GM18502 (cell line): Measurements from ENCODE around the gene CCDC57.

Experiments used
- ATAC-seq: cut with Tn5 transposase; IDR thresholded peaks from one replicate; pipeline ENCODE4 v1.9.1; 2021; ENCODE audit warnings: mild to moderate bottlenecking; ENCODE audit not compliant: unreplicated experiment, poor library complexity

CCDC57 gene

GRCh38 chr17:82246365-82247181 lies 33.9 kb upstream of the CCDC57 start:
- ATAC-seq: no peak

- ATAC-seq: no peak
Observed at GRCh38 chr17:82246040-82246364, 33.4 kb upstream of the CCDC57 start.

GRCh38 chr17:82245134-82246039 lies 32.7 kb upstream of the CCDC57 start:
- no peak for ATAC-seq

GRCh38 chr17:82244413-82245133 lies 31.9 kb upstream of the CCDC57 start:
- no peak for ATAC-seq

GRCh38 chr17:82243648-82244412 lies 31.2 kb upstream of the CCDC57 start:
- no peak for ATAC-seq

GRCh38 chr17:82242977-82243647 lies 30.5 kb upstream of the CCDC57 start:
- no peak for ATAC-seq

GRCh38 chr17:82242698-82242976 lies 30.0 kb upstream of the CCDC57 start:
- no peak for ATAC-seq

- no peak for ATAC-seq
Observed at GRCh38 chr17:82241926-82242697, 29.5 kb upstream of the CCDC57 start.

GRCh38 chr17:82241183-82241925 lies 28.7 kb upstream of the CCDC57 start:
- no peak for ATAC-seq

GRCh38 chr17:82240506-82241182 lies 28.0 kb upstream of the CCDC57 start:
- ATAC-seq: no peak

- no peak for ATAC-seq
Observed at GRCh38 chr17:82239926-82240505, 27.4 kb upstream of the CCDC57 start.

GRCh38 chr17:82239401-82239925 lies 26.8 kb upstream of the CCDC57 start:
- no peak for ATAC-seq

- no peak for ATAC-seq
Observed at GRCh38 chr17:82238472-82239201, 26.0 kb upstream of the CCDC57 start.

GRCh38 chr17:82237746-82238471 lies 25.3 kb upstream of the CCDC57 start:
- ATAC-seq: no peak

GRCh38 chr17:82237083-82237745 lies 24.6 kb upstream of the CCDC57 start:
- no peak for ATAC-seq
